GM23338 (cell line): ENCODE results near the gene C6orf89. TPM values are rescaled to one million over a fixed set of nuclear protein-coding genes. Genes with fewer than 3 reads are reported as not detected.

Experiments used
- ATAC-seq: fragments of 200-7000 bp; cut with Tn5 transposase; 3 replicates; pipeline ENCODE4 v1.9.1; 2020
- DNase-seq: peaks from one replicate; pipeline ENCODE4 v3.0.0-alpha.2; 2015; ENCODE audit warnings: low spot score
- H2AFZ ChIP-seq: fragments of 200-600 bp; sonication (generic); 2 replicates; pipeline ENCODE4 v1.8.0; 2016; ENCODE audit warnings: antibody characterized with exemption, mild to moderate bottlenecking, moderate library complexity
- H3F3A ChIP-seq: fragments of 200-600 bp; sonication (generic); replicated peaks from 2 replicates; pipeline ENCODE4 v1.8.0; 2017; ENCODE audit warnings: antibody characterized with exemption, mixed run types, low read depth
- H3K27ac ChIP-seq: fragments of 200-600 bp; sonication (generic); 2 replicates; pipeline ENCODE4 v1.6.1; 2016; ENCODE audit warnings: low read depth
- H3K27me3 ChIP-seq: fragments of 200-600 bp; sonication (generic); 2 replicates; pipeline ENCODE4 v1.8.0; 2016; ENCODE audit warnings: mild to moderate bottlenecking, mixed run types, moderate library complexity; ENCODE audit not compliant: insufficient read depth
- H3K36me3 ChIP-seq: fragments of 200-600 bp; sonication (generic); 2 replicates; pipeline ENCODE4 v1.8.0; 2016; ENCODE audit warnings: mild to moderate bottlenecking; ENCODE audit not compliant: insufficient read depth
- H3K4me1 ChIP-seq: fragments of 200-600 bp; sonication (generic); 2 replicates; pipeline ENCODE4 v1.8.0; 2016; ENCODE audit warnings: mild to moderate bottlenecking, moderate library complexity; ENCODE audit not compliant: insufficient read depth
- H3K4me2 ChIP-seq: fragments of 200-600 bp; sonication (generic); 2 replicates; pipeline ENCODE4 v1.7.1; 2017; ENCODE audit warnings: mixed run types
- H3K4me3 ChIP-seq: fragments of 200-600 bp; sonication (generic); 2 replicates; pipeline ENCODE4 v1.6.1; 2016; ENCODE audit warnings: mixed run types
- H3K79me2 ChIP-seq: fragments of 200-600 bp; sonication (generic); replicated peaks from 2 replicates; pipeline ENCODE4 v1.8.0; 2017; ENCODE audit warnings: mild to moderate bottlenecking; ENCODE audit not compliant: insufficient read depth
- H3K9me2 ChIP-seq: fragments of 200-600 bp; sonication (generic); 2 replicates; pipeline ENCODE4 v1.8.0; 2017; ENCODE audit not compliant: insufficient read depth
- H4K20me1 ChIP-seq: fragments of 200-600 bp; sonication (generic); replicated peaks from 2 replicates; pipeline ENCODE4 v1.8.0; 2017; ENCODE audit warnings: mild to moderate bottlenecking; ENCODE audit not compliant: insufficient read depth
- H3K27ac Mint-ChIP-seq: 2 replicates; pipeline ENCODE4 v1.8.0; 2020; ENCODE audit warnings: inconsistent platforms, mild to moderate bottlenecking, moderate library complexity, mixed read lengths
- H3K27me3 Mint-ChIP-seq: 3 replicates; pipeline ENCODE4 v1.8.0; 2022; ENCODE audit warnings: low read depth, mild to moderate bottlenecking, moderate library complexity, mixed read lengths, inconsistent platforms; ENCODE audit not compliant: insufficient read depth, poor library complexity
- H3K36me3 Mint-ChIP-seq: 3 replicates; pipeline ENCODE4 v1.8.0; 2021; ENCODE audit warnings: low read depth, mild to moderate bottlenecking, inconsistent platforms, moderate library complexity, mixed read lengths
- H3K4me1 Mint-ChIP-seq: 3 replicates; pipeline ENCODE4 v1.8.0; 2020; ENCODE audit warnings: mild to moderate bottlenecking, inconsistent platforms, mixed read lengths
- H3K4me3 Mint-ChIP-seq: 3 replicates; pipeline ENCODE4 v1.8.0; 2021; ENCODE audit warnings: moderate library complexity, mild to moderate bottlenecking, inconsistent platforms, mixed read lengths
- H3K9me3 Mint-ChIP-seq: 3 replicates; pipeline ENCODE4 v1.8.0; 2020; ENCODE audit warnings: moderate library complexity, mild to moderate bottlenecking, inconsistent platforms, mixed read lengths
- CREB1 ChIP-seq: fragments of 250-450 bp; sonication (Bioruptor Pico); IDR thresholded peaks from 2 replicates; pipeline ENCODE4 v1.5.0; 2020; ENCODE audit warnings: low read depth, mild to moderate bottlenecking, moderate library complexity
- EZH2 ChIP-seq: fragments of 200-600 bp; sonication (generic); IDR thresholded peaks from one replicate; pipeline ENCODE4 v1.8.0; 2017; ENCODE audit warnings: antibody characterized with exemption, mild to moderate bottlenecking, low read depth; ENCODE audit not compliant: unreplicated experiment
- EZH2phosphoT487 ChIP-seq: fragments of 200-600 bp; sonication (generic); IDR thresholded peaks from one replicate; pipeline ENCODE4 v1.8.1; 2018; ENCODE audit warnings: antibody characterized with exemption; ENCODE audit not compliant: unreplicated experiment
- JUNB ChIP-seq: IDR thresholded peaks from one replicate; pipeline ENCODE4 v1.6.1; 2016; ENCODE audit warnings: antibody characterized with exemption; ENCODE audit not compliant: unreplicated experiment
- NANOG ChIP-seq: IDR thresholded peaks from 2 replicates; pipeline ENCODE4 v1.6.1; 2016; ENCODE audit warnings: antibody characterized with exemption, borderline replicate concordance
- POLR2AphosphoS5 ChIP-seq: IDR thresholded peaks from 2 replicates; pipeline ENCODE4 v1.6.1; 2016; ENCODE audit warnings: antibody characterized with exemption, low read depth
- STAT1 ChIP-seq: IDR thresholded peaks from one replicate; pipeline ENCODE4 v1.6.1; 2016; ENCODE audit warnings: antibody characterized with exemption; ENCODE audit not compliant: unreplicated experiment
- ZNF114 ChIP-seq: fragments of 250-450 bp; sonication (Bioruptor Pico); IDR thresholded peaks from 2 replicates; pipeline ENCODE4 v1.5.0; 2020; ENCODE audit warnings: mild to moderate bottlenecking, moderate library complexity
- ZNF331 ChIP-seq: fragments of 250-450 bp; sonication (Bioruptor Pico); IDR thresholded peaks from 2 replicates; pipeline ENCODE4 v1.5.0; 2020; ENCODE audit warnings: low read depth, mild to moderate bottlenecking, moderate library complexity
- polyA plus RNA-seq: library from polyadenylated mRNA; unstranded; fragments of >200 nt; fragmentation: Nextera tagmentation; extraction: Ambion mirVana; gene quantifications from 2 replicates; pipeline ENCODE4 v1.2.1, GENCODE V29; 2016
- total RNA-seq: library from RNA; depleted of rRNA; stranded (reverse); fragments of >200 nt; shearing (Covaris generic); gene quantifications from 2 replicates; pipeline ENCODE4 v1.2.3, GENCODE V29; 2014
- TF ChIP-seq, protein P1 (sequence below), 2 experiments: fragments of 200-600 bp in 1 of 2; sonication (generic) in 1 of 2; conservative IDR thresholded peaks; 2 replicates each; pipeline versions ENCODE4 v1.5.1 to v1.6.1; 2016 to 2017; ENCODE audit warnings: antibody characterized with exemption in 2 of 2, low read depth in 2 of 2, mild to moderate bottlenecking in 2 of 2, moderate library complexity in 1 of 2
- TF ChIP-seq, protein P2 (sequence below): IDR thresholded peaks from one replicate; pipeline ENCODE4 v1.6.1; 2018; ENCODE audit warnings: antibody characterized with exemption; ENCODE audit not compliant: unreplicated experiment
- TF ChIP-seq, protein P3 (sequence below): fragments of 250-450 bp; sonication (Bioruptor Pico); IDR thresholded peaks from 2 replicates; pipeline ENCODE4 v1.5.0; 2020; ENCODE audit warnings: mild to moderate bottlenecking, moderate library complexity
- TF ChIP-seq, protein P4 (sequence below): IDR thresholded peaks from 2 replicates; pipeline ENCODE4 v1.6.1; 2016; ENCODE audit warnings: antibody characterized with exemption

The C6orf89 gene
- total and polyA plus RNA-seq, 2 experiments from 2014 or later = 3.7 to 7.9 TPM

DNA sequence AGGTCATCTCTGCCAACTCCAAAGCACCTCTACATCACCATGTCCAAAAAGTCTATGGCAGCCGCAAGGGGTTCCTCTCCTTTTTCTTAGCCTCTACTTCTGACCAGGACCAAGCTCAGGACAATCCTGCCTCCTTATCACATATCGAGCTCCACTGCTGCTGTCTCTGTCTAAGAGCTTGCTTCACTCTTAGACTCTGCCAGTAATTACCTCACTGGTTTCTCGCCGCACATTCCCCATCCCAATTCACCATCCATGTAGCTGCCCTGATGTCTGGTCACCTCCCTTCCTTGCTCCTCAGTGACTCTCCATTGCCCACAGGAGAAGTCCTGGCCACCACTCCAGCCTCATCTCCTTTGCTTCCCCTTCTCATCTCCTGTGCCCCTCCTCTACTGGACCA lies 44.7 kb downstream of the C6orf89 start:
- Mint-ChIP-seq H3K4me3 (no peak overlapping the region), H3K27ac (no peak overlapping the region), H3K36me3 (no peaks in the 10 kb centered on the region), H3K27me3 (no peaks in the 10 kb centered on the region), H3K9me3 (no peaks in the 10 kb centered on the region), H3K4me1 (peaks cover 7% of the 10 kb centered on the region)
- Histone ChIP-seq H3K27ac (no peak overlapping the region), H3K27me3 (no peaks in the 10 kb centered on the region), H4K20me1 (no peaks in the 10 kb centered on the region), H3K4me1 (peaks cover 4% of the 10 kb centered on the region; the same call in 1 of the 2 replicates), H2AFZ (no peak overlapping the region), H3K36me3 (no peaks in the 10 kb centered on the region), H3K4me3 (no peak overlapping the region), H3K9me2 (no peaks in the 10 kb centered on the region), H3K79me2 (no peaks in the 10 kb centered on the region), H3F3A (no peaks in the 10 kb centered on the region), H3K4me2 (no peak overlapping the region)
- TF ChIP-seq EZH2 = no peak
- TF ChIP-seq, protein P1, sequence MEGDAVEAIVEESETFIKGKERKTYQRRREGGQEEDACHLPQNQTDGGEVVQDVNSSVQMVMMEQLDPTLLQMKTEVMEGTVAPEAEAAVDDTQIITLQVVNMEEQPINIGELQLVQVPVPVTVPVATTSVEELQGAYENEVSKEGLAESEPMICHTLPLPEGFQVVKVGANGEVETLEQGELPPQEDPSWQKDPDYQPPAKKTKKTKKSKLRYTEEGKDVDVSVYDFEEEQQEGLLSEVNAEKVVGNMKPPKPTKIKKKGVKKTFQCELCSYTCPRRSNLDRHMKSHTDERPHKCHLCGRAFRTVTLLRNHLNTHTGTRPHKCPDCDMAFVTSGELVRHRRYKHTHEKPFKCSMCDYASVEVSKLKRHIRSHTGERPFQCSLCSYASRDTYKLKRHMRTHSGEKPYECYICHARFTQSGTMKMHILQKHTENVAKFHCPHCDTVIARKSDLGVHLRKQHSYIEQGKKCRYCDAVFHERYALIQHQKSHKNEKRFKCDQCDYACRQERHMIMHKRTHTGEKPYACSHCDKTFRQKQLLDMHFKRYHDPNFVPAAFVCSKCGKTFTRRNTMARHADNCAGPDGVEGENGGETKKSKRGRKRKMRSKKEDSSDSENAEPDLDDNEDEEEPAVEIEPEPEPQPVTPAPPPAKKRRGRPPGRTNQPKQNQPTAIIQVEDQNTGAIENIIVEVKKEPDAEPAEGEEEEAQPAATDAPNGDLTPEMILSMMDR (conservative IDR thresholded peaks at IDR 0.05; ENCODE audit: low read depth in 2 of 2) = no peak
- TF ChIP-seq CREB1 (CRISPR knock-in tag) = no peak
- TF ChIP-seq, protein P2, sequence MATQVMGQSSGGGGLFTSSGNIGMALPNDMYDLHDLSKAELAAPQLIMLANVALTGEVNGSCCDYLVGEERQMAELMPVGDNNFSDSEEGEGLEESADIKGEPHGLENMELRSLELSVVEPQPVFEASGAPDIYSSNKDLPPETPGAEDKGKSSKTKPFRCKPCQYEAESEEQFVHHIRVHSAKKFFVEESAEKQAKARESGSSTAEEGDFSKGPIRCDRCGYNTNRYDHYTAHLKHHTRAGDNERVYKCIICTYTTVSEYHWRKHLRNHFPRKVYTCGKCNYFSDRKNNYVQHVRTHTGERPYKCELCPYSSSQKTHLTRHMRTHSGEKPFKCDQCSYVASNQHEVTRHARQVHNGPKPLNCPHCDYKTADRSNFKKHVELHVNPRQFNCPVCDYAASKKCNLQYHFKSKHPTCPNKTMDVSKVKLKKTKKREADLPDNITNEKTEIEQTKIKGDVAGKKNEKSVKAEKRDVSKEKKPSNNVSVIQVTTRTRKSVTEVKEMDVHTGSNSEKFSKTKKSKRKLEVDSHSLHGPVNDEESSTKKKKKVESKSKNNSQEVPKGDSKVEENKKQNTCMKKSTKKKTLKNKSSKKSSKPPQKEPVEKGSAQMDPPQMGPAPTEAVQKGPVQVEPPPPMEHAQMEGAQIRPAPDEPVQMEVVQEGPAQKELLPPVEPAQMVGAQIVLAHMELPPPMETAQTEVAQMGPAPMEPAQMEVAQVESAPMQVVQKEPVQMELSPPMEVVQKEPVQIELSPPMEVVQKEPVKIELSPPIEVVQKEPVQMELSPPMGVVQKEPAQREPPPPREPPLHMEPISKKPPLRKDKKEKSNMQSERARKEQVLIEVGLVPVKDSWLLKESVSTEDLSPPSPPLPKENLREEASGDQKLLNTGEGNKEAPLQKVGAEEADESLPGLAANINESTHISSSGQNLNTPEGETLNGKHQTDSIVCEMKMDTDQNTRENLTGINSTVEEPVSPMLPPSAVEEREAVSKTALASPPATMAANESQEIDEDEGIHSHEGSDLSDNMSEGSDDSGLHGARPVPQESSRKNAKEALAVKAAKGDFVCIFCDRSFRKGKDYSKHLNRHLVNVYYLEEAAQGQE = no peak
- no peak for TF ChIP-seq ZNF331 (CRISPR knock-in tag)
- no peak for TF ChIP-seq EZH2phosphoT487
- TF ChIP-seq, protein P3, sequence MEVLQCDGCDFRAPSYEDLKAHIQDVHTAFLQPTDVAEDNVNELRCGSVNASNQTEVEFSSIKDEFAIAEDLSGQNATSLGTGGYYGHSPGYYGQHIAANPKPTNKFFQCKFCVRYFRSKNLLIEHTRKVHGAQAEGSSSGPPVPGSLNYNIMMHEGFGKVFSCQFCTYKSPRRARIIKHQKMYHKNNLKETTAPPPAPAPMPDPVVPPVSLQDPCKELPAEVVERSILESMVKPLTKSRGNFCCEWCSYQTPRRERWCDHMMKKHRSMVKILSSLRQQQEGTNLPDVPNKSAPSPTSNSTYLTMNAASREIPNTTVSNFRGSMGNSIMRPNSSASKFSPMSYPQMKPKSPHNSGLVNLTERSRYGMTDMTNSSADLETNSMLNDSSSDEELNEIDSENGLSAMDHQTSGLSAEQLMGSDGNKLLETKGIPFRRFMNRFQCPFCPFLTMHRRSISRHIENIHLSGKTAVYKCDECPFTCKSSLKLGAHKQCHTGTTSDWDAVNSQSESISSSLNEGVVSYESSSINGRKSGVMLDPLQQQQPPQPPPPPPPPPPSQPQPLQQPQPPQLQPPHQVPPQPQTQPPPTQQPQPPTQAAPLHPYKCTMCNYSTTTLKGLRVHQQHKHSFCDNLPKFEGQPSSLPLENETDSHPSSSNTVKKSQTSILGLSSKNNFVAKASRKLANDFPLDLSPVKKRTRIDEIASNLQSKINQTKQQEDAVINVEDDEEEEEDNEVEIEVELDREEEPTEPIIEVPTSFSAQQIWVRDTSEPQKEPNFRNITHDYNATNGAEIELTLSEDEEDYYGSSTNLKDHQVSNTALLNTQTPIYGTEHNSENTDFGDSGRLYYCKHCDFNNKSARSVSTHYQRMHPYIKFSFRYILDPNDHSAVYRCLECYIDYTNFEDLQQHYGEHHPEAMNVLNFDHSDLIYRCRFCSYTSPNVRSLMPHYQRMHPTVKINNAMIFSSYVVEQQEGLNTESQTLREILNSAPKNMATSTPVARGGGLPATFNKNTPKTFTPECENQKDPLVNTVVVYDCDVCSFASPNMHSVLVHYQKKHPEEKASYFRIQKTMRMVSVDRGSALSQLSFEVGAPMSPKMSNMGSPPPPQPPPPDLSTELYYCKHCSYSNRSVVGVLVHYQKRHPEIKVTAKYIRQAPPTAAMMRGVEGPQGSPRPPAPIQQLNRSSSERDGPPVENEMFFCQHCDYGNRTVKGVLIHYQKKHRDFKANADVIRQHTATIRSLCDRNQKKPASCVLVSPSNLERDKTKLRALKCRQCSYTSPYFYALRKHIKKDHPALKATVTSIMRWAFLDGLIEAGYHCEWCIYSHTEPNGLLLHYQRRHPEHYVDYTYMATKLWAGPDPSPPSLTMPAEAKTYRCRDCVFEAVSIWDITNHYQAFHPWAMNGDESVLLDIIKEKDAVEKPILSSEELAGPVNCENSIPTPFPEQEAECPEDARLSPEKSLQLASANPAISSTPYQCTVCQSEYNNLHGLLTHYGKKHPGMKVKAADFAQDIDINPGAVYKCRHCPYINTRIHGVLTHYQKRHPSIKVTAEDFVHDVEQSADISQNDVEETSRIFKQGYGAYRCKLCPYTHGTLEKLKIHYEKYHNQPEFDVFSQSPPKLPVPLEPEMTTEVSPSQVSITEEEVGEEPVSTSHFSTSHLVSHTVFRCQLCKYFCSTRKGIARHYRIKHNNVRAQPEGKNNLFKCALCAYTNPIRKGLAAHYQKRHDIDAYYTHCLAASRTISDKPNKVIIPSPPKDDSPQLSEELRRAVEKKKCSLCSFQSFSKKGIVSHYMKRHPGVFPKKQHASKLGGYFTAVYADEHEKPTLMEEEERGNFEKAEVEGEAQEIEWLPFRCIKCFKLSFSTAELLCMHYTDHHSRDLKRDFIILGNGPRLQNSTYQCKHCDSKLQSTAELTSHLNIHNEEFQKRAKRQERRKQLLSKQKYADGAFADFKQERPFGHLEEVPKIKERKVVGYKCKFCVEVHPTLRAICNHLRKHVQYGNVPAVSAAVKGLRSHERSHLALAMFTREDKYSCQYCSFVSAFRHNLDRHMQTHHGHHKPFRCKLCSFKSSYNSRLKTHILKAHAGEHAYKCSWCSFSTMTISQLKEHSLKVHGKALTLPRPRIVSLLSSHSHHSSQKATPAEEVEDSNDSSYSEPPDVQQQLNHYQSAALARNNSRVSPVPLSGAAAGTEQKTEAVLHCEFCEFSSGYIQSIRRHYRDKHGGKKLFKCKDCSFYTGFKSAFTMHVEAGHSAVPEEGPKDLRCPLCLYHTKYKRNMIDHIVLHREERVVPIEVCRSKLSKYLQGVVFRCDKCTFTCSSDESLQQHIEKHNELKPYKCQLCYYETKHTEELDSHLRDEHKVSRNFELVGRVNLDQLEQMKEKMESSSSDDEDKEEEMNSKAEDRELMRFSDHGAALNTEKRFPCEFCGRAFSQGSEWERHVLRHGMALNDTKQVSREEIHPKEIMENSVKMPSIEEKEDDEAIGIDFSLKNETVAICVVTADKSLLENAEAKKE = no peak
- TF ChIP-seq NANOG = no peak
- no peak for TF ChIP-seq STAT1
- TF ChIP-seq, protein P4, sequence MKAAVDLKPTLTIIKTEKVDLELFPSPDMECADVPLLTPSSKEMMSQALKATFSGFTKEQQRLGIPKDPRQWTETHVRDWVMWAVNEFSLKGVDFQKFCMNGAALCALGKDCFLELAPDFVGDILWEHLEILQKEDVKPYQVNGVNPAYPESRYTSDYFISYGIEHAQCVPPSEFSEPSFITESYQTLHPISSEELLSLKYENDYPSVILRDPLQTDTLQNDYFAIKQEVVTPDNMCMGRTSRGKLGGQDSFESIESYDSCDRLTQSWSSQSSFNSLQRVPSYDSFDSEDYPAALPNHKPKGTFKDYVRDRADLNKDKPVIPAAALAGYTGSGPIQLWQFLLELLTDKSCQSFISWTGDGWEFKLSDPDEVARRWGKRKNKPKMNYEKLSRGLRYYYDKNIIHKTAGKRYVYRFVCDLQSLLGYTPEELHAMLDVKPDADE = no peak
- TF ChIP-seq ZNF114 = no peak
- no peak for TF ChIP-seq JUNB
- no peak for TF ChIP-seq POLR2AphosphoS5
- no peak for DNase-seq
- ATAC-seq = no peak
